DND-41 (cell line): ENCODE measurements around the gene C10orf62.

Experiments used
- CTCF ChIP-seq: IDR thresholded peaks from 2 replicates; pipeline ENCODE4 v1.5.1; 2012; ENCODE audit warnings: borderline replicate concordance, low read length, moderate library complexity, mild to moderate bottlenecking; ENCODE audit not compliant: poor library complexity, severe bottlenecking; ENCODE audit errors: extremely low read depth
- EZH2 ChIP-seq: IDR thresholded peaks from 3 replicates; pipeline ENCODE4 v1.6.1; 2012; ENCODE audit warnings: borderline replicate concordance, low read depth, mild to moderate bottlenecking, moderate library complexity, low read length, inconsistent platforms; ENCODE audit not compliant: severe bottlenecking

- TF ChIP-seq EZH2 (no peak), CTCF (no peak)
Measured at GRCh38 chr10:97548828-97549455, 40.6 kb upstream of the C10orf62 start.
